ENCODE results near the gene JOSD2.

Gene JOSD2, protein sequence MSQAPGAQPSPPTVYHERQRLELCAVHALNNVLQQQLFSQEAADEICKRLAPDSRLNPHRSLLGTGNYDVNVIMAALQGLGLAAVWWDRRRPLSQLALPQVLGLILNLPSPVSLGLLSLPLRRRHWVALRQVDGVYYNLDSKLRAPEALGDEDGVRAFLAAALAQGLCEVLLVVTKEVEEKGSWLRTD

DNA sequence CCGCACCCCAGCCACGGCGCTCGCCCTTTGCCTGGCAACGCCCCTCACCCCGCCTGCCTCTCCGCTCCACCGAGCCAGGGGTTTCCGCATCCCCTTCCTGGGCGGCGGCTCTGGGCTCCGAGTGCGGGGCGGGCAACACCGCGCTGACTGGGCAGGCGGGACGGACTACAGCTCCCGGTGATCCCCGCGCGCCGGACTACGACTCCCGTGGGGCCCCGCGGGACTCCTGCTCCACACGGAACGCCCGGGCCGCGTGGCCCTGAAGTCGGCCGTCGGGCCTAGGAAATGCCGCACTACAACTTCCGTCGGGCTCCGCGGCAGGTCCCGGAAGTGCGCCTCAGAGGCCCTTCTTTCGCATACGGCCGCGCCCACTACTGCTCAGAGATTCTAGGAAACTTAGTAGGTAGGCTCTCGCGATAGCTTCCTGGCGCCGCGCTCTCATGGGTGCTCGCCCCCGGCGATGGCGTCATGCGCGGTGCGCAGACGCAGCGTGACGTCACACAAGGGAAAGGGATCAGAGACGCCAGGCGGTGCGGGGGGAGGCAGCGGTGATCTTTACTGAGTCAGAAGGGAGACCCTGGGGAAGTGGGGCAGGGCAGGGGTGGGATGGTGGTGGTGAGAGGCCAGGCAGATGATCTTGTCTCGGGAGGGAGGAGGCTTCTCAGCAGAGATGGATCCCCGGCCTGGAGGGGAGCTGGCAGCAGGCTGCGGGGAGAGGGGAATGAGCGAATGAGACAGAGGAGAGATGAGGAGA is at the start of gene JOSD2:
Gene JOSD2 (minus strand): TSS at position 123 of the 754 bp plus-strand sequence. CDS start 760 bp downstream, outside the sequence.
- peak; percentile 98 for FAIRE-seq

DNA sequence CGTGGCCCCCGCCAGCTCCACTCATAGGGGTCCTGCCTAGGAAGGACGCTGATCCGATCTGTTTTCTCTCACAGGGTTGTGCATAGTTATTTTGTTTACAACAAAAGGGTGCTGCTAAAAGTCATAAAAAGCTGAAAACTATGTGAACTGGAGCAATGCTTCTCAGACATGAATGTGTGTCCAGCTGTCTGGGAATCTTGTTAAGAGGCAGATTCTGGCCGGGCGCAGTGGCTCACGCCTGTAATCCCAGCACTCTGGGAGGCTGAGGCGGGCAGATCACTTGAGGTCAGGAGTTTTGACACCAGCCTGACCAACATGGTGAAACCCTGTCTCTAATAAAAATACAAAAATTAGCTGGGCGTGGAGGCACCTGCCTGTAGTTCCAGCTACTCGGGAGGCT is 48.6 kb upstream of the JOSD2 start:
- no peak for FAIRE-seq

- FAIRE-seq: no peak
Observed at GRCh38 chr19:50558449-50558848, 47.5 kb upstream of the JOSD2 start.

- no peak for FAIRE-seq
Observed at GRCh38 chr19:50558039-50558438, 47.0 kb upstream of the JOSD2 start.

DNA sequence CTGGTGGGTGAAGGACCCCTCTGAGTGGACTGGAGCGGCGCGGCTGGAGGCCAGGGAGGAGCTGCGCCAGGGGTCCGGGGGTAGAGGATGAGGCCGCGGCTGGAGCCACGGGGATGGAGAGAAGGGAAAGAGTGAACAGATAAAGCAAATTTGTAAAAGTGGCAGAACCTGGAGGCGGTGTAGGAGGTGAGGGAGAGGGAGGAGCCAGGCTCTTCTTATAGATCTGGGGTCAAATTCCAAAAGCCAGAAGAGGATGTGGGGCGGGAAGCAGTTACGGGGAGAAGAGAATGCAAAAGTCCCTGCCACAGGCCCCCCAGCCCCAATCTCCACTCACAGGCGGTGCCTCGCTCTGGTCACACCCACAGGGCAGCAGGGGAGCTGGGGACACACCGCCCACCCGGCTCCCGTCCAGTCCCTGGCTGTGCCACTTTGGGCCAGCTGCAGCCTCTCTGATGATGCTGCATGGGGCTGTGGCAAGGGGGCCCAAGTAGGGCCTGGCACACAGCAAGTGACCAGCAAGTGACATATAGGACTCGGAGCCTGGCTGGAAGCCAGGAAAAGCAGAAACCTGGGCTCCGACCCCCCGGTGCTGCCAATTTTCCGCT is 46.1 kb upstream of the JOSD2 start:
- no peak for FAIRE-seq

- no peak for FAIRE-seq
Observed at GRCh38 chr19:50556282-50557008, 45.5 kb upstream of the JOSD2 start.

- no peak for FAIRE-seq
Observed at GRCh38 chr19:50555450-50556281, 44.7 kb upstream of the JOSD2 start.

GRCh38 chr19:50555033-50555432 is 44.0 kb upstream of the JOSD2 start:
- FAIRE-seq: no peak

GRCh38 chr19:50554212-50554611 is 43.2 kb upstream of the JOSD2 start:
- no peak for FAIRE-seq

- no peak for FAIRE-seq
Observed at GRCh38 chr19:50553134-50553703, 42.2 kb upstream of the JOSD2 start.

DNA sequence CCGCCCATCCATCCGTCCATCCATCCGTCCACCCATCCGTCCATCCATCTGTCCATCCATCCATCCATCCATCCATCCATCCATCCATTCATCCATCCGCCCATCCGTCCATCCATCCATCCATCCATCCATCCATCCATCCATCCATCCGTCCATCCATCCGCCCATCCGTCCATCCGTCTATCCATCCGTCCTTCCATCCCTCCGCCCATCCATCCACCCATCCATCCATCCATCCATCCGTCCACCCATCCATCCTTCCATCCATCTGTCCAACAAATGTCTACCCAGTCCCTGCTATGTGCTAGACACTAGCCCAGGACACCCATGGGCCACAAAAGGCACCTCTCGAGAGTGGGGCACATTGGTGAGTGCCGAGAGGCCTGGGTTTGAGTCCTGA is 41.5 kb upstream of the JOSD2 start:
- FAIRE-seq: no peak

DNA sequence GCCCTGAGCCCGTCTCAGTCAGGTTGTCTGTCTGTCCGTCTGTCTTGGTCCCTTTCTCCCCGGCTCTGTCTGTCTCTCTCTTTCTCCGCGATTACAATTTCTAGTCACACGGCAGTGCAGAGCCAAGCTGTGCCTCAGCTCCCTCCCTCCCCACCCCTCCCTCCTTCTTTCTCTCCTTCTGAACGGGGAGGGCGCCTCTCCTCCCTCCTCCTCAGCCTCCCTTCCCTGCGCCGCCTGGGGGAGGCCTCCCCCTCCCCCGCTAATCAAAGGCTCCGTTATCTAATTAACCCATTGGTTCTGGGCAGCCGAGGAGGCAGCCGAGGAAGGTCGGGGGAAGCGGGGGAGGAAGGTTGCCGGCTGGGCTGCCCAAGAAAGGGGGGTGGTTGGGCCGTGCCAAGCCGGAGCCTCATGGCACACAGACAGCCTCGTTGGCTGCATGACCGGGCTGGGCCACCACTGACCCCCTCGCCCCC is 40.8 kb upstream of the JOSD2 start:
- no peak for FAIRE-seq

- FAIRE-seq: no peak
Observed at GRCh38 chr19:50551034-50551714, 40.2 kb upstream of the JOSD2 start.

GRCh38 chr19:50550594-50550966 is 39.6 kb upstream of the JOSD2 start:
- no peak for FAIRE-seq

- FAIRE-seq: no peak
Observed at GRCh38 chr19:50549927-50550593, 39.1 kb upstream of the JOSD2 start.

DNA sequence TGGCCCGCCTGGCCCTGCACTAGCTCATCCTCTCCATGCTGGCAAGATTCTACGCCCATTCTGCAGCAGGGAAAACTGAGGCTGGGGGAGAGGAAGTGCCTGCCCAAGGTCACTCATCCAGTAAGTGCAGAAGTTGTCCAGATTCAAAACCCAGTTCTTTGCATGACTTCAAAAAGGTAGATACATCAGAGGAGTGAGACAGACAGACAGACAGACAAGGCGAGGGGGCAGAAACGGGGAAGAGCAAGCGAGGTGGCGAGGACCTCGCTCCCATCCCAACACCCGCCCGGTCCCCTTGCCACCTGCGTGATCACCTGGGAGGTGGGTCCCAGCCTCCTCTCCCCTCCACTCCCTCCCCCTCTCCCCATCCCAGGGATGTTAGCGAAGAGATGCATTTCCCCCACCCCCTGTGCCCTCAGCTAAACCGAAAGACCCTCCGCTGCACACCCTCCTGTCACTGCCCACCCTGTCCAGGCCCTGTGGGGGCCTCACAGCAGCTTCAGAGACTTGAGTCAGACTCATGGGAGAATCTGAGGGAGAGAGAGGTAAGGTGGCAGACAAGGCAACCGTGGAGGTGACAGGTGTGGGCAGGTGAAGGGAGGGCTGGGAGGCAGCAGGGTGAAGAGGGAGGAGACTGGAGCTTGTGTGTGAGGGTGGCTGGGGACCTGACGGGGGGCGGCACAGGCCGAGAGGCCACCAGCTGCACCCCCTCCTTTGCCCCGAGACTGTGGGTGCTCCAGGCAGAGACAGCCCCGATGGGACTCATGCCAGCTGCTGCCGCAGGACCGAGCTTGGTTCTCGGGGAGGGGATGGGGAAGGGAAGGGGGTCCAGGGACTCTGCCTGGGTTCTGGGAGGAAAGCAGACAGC is 38.3 kb upstream of the JOSD2 start:
- no peak for FAIRE-seq

DNA sequence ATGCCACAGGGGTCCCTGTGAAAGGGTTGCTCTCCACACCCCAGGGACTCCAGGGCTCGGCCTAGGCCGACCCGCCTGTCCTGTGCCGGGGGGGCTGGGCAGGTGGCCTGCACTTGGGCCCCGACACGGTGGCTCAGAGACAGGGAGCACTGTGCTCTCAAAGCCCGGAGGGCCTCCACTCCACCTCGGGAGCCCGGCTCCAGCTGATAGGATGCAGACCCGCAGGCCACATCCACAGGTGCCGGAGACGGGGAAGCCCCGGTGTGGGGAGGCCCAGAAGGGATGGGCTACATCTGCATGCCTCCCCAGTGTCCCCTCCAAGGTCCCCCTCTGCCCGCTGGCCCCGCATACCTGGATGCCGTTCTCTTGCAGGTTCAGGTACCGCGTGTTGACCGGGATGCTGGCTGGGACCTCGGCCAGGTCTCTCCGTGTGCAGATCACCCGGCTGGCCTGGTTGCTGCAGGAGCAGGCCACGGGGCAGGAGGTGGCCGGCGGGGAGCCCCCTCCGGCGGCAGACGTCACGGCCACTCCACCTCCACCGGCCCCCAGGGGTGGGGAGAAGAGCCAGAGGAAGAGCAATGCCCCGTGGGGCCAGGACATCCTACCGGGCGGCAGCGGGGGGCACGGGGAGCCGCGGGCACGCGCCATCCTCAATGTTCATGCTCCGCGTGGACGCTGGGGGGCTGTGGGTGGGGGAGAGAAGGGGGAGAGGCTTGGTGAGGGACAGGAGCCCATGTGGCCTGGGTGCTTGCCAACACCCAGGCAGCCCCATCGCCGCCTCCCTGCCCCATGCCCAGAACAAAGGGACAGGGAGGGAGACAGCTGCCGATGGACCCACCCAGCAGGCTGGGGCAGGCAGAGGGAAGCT is 37.4 kb upstream of the JOSD2 start:
- FAIRE-seq: no peak

DNA sequence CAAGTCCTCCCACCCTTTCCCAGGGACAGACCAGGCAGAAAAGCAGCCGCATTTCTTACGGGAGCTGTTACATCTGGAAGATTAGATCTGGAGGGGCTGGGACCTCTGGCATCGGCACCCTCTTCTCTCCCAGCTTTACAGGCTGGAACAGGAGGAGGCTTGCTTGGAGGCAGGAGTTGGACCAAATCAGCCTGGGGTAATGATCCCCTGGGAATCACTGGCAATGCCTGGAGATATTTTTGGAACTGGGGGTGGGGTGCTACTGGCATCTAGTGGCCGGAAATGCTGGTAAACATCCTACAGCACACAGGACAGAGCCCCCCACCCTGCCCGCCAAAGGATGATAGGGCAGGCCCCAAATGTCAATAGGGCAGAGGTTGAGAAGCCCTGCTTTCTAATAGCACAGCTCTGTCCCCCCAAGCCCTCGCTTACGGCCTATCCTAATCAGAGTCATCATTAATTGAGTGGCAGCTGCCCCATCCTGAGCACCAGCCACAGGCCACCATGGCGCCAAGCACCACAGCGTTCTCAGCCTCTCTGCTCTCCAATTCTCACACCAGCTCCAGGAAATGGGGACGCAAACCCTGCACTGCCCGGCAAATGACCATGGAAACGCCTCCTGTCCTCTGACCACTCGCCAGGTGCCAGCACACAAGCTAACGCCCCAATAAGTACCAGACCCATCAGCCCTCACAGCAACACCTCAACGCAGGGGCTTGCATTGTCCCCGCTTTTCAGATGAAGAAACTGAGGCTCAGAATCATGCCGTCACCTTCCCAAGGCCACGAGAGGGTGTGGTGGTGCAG is 36.6 kb upstream of the JOSD2 start:
- FAIRE-seq: no peak

Data from G401.6 (cell line).